NOMO-1 treated with dmso at 0.1 percent for 144 hours (cell line): ENCODE data around the gene NEK4.

Experiments
- DNase-seq: peaks from one replicate; lab custom pipeline; 2025; ENCODE audit not compliant: unreplicated experiment; lab: John Stamatoyannopoulos, UW

The NEK4 gene

GRCh38 chr3:52770496-52771333, at the start of gene NEK4:
Gene NEK4, minus strand, starts transcription at chr3:52770940. Its CDS starts 194 bp downstream, at chr3:52770746.
- DNase-seq, result peak; percentile 94

DNA sequence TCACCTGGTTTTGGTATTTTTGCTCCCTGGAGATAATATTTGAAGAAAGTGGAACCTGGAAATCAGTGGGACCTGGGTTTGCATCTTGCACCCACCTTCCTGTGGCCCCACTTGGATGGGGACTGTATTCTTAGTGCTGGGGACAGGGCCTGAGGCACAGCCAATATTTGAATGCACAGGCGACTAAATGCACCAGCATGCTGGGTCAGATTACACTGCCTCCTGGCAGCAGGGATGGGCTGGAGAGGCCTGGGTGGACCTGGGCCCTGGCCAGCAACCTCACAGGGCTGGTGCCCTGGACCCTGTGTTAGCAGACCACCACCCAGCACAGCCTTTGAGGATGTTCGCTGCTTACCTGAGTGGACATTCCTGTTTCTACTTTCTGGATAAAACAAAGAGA, 49.2 kb upstream of the NEK4 start:
- no peak for DNase-seq

GRCh38 chr3:52817860-52818259, 47.1 kb upstream of the NEK4 start:
- no peak for DNase-seq

GRCh38 chr3:52817221-52817620, 46.5 kb upstream of the NEK4 start:
- DNase-seq, result no peak

DNA sequence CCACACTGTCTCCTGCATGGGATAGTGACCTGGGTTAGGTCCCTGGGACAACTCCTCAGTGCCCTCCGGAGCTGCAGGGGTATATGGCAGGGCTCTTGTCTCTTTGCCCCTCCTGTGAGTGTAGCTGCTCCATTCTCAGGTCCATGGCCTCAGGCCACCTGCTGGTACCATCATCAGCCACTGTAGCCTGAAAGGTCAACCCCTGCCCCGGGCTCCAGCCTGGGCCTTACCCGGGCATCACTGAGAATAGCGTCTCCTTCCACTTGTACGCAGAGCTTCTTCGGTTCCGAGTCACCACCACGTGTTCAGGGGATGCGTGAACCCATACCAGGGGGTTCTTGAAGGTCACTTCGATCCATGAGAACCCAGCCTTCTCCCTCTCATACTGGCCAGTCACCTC, 45.9 kb upstream of the NEK4 start:
- DNase-seq, result no peak

GRCh38 chr3:52816199-52816598, 45.5 kb upstream of the NEK4 start:
- no peak for DNase-seq

DNA sequence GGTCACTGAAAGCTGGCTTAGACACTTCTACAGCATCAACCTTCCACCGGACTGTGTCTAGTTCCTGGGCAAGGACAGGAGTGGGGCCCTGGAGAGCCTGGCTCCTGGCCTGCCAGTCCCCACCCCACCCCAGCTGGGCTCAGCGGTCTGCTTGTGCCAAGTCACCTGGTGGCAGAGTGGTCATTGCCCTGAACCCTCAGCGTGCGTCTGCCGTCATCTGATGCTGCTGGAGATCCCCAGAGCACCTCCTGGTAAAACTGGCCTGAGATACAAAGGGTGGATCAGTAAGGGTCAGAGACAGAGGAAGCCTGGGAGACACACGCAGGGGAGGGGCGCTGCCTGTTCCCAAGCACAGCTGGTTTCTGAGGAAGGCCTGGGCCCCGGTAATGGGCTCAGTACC, 43.1 kb upstream of the NEK4 start:
- DNase-seq, result no peak

GRCh38 chr3:52811452-52812011, 40.8 kb upstream of the NEK4 start:
- no peak for DNase-seq

GRCh38 chr3:52810923-52811322, 40.2 kb upstream of the NEK4 start:
- DNase-seq, result no peak

- DNase-seq, result no peak
These were observed 39.1 kb upstream of the NEK4 start for GRCh38 chr3:52809662-52810377.

- no peak for DNase-seq
These were observed 38.4 kb upstream of the NEK4 start for GRCh38 chr3:52809149-52809548.

DNA sequence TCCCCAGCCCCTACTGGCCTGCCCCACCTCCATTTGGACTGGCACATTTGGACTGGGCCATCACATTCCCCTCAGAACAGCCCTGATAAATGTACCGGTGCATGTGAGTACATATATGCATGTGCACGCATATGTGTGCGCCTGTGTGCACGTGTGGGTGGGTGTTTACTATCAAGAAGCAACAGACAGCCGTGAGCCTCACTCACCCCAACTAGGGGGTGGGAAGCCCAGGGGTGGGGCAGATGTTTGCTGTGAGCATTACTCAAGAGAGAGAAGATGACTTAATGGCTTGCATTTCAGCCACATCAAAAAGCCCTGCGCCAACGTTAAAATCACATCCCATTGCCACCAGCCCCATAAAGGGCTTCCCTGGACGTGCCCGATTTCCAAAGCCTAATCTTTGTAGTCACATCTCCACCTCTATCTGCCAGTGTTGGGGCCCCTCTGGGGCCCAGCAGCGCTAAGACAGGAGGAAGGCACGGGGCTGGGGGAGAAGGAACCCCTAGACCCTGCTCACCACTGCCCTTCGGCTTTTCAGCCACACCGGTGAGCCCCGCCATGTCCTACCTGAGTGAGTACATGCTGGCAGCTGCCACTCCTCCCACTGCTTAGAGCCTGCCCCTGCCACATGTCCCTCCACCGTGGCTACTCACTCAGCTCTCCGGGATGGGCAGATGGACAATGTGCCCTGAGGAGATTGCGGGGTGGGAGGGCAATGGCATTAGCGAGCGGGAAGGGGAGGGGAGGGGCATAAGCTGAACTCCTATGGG, 34.7 kb upstream of the NEK4 start:
- no peak for DNase-seq

DNA sequence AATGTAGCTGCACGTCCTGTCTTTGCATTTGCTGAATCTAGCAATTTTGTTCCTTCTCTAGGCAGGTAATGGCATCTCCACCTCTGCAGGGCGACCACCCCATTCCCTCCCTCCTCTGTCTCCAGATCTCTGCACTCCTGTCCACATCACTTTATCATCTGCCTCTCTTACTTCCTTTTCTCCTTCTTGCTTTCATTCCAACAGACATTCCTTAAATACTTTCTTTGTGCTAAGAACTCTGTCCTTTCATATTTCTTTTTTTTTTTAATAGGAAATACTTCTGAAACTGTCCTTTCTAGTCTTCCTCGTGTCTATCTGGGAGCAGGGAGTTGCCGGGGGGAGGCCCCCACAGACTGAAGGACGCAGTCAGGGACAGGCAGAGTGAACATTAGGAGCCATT, 31.1 kb upstream of the NEK4 start:
- no peak for DNase-seq

DNA sequence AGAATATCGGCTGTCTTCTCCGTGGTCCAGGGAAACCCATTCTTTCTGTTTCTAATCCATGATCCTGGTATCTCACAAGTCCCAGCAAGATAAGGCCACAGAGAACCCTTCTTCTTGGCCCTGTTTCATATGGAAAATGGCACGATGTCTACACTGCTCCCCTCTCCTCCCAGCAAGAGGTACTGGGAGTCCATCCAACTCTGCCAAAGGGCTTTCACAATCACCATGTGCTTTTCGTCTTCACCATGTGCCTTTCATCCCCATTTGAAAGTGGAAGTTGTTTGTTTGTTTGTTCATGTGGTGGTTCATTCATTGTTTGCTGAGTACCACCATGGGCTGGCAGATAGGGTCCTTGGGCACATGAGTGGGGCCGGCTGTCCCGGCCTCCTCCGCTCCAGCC, 29.3 kb upstream of the NEK4 start:
- DNase-seq, result no peak

DNA sequence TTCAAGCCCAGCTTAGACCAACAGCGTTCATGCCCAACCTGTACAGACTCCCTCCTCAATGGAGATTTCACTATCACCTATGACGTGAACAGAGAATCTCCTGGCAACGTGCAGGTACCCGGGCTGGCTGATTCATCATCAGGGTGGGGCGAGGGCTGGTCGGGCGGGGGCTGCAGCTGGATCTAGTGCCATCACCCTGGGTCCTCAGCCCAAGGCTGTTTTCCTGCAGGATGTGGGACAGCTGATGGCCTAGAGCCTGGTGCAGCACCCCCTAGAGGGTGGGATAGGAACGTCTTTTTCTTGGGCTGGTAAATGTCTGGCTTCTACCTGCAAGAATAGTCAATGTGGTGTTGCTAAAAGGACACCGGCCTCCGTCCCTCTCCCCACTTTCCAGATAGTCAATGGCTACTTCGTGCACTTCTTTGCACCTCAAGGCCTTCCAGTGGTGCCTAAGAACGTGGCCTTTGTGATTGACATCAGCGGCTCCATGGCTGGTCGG, 28.3 kb upstream of the NEK4 start:
- DNase-seq, result no peak

- DNase-seq, result no peak
These were observed 27.7 kb upstream of the NEK4 start for GRCh38 chr3:52798376-52798977.

DNA sequence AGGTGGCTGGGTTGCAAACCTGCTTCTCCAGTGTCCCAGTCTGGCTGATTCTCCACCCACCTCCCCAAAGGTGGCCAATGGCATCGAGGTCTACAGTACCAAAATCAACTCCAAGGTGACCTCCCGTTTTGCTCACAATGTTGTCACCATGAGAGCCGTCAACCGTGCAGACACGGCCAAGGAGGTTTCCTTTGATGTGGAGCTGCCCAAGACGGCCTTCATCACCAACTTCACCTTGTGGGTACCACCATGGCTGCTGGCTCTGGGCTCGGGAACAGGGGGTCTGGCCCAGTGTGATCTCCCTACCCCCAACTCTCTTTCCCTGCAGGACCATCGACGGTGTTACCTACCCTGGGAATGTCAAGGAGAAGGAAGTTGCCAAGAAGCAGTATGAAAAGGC, 25.7 kb upstream of the NEK4 start:
- no peak for DNase-seq

DNA sequence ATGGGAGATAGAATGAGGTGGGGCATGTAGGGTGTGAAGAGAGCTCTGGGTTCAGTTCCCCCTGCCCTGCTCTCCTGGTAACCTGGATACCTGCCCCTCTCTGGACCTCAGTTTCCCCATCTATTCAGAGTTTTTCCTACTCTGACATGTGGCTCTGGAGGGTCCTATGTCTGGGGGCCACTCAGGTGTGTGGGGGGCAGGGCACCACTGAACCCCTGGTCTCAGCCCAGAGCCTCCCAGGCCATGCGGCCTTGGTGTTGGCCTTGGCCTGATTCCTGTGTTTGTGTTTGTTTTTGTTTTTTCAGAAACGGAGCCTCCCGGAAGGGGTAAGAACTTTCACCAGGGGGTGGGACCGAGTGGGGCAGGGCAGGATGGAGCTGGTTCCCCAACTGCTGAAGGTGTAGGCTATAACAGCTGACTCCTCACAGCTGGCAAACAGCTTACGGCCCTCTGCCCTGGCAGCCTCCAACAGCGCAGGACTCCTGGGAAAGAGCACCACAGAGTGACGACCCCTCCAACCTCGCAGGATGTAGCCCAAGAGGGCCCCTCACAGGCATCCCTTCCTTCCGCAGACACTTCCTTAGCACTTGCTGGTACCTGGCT, 24.7 kb upstream of the NEK4 start:
- no peak for DNase-seq

DNA sequence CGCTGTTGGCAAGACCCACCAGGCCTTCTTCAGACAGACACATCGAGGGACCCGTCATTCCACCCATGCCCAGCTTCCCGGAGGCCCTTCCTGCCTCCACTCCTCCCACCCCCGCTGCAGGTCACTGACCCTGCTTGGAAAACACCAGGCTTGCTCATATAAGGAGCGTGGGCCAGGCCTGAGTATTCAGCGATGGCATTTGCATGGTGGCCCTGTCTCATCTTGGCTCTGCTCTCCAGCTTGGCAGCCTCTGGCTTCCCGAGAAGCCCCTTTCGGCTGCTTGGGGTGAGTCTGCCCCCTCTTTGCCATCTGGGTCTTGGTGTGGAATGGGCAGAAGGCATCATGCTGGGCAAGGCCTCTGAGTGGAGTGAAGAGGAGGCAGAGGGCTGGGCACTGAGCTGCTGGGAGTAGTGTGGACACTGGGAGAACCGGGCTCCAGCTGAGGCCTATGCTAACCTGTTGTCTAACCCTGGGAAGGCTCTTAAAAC, 23.9 kb upstream of the NEK4 start, which contains the start of gene ITIH3:
Gene ITIH3, plus strand, starts transcription at position 185 of the 488 bp plus-strand sequence. Its CDS starts 8 bp downstream, at position 193.
- DNase-seq, result no peak
